Nephron (organoid): ENCODE results near the gene CHST3.

Experiments used
- H3K27ac Mint-ChIP-seq, 3 experiments: 2 replicates each; pipeline ENCODE4 v1.8.0; 2020; ENCODE audit warnings: mixed read lengths in 3 of 3, mild to moderate bottlenecking in 2 of 3, moderate library complexity in 1 of 3
- H3K27me3 Mint-ChIP-seq: 2 replicates; pipeline ENCODE4 v1.8.0; 2021; ENCODE audit warnings: low read depth, mild to moderate bottlenecking, moderate library complexity, mixed read lengths
- H3K36me3 Mint-ChIP-seq: 2 replicates; pipeline ENCODE4 v1.8.0; 2020; ENCODE audit warnings: low read depth, mixed read lengths
- H3K4me1 Mint-ChIP-seq: 2 replicates; pipeline ENCODE4 v1.8.0; 2020; ENCODE audit warnings: mixed read lengths
- H3K4me3 Mint-ChIP-seq, 3 experiments: 2 replicates each; pipeline ENCODE4 v1.8.0; 2020; ENCODE audit warnings: mild to moderate bottlenecking in 3 of 3, mixed read lengths in 3 of 3, moderate library complexity in 2 of 3
- H3K9me3 Mint-ChIP-seq: 2 replicates; pipeline ENCODE4 v1.8.0; 2020; ENCODE audit warnings: mixed read lengths
- TF ChIP-seq, protein P1 (sequence below), 3 experiments: fragments of 200-600 bp; sonication (generic); IDR thresholded peaks; one replicate each; pipeline ENCODE4 v1.5.0; 2021; ENCODE audit warnings: antibody characterized with exemption in 3 of 3; ENCODE audit not compliant: unreplicated experiment in 3 of 3

The CHST3 gene

DNA sequence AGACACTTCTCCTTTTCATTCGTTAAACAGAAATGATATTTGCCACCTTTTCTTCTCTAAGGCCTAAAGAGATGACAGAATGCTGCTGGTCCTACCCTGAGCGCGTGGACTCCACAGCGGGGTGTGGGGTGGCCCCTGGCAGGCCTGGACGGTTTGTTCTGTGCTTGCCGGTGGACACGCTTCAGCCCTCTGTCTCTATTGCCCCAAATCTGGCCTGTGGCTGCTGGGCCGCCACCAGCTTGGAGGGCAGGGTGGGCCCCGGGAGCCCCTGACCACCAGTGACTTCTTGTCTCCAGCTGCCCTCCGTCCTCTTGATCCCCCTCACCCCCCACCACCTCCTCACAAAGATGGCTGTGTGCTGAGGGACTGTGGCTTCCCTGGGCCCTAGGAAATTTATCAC, 5.7 kb downstream of the CHST3 start:
- no peak overlapping the region for H3K4me3 Mint-ChIP-seq
- no peaks in the 10 kb centered on the region for H3K9me3 Mint-ChIP-seq
- peaks cover 7% of the 10 kb centered on the region for H3K27me3 Mint-ChIP-seq
- no peaks in the 10 kb centered on the region for H3K36me3 Mint-ChIP-seq
- H3K27ac Mint-ChIP-seq, result peak overlapping the region in 2 of 3 experiments; percentile 7 to 55
- peaks cover 70% of the 10 kb centered on the region for H3K4me1 Mint-ChIP-seq
- TF ChIP-seq, protein P1, sequence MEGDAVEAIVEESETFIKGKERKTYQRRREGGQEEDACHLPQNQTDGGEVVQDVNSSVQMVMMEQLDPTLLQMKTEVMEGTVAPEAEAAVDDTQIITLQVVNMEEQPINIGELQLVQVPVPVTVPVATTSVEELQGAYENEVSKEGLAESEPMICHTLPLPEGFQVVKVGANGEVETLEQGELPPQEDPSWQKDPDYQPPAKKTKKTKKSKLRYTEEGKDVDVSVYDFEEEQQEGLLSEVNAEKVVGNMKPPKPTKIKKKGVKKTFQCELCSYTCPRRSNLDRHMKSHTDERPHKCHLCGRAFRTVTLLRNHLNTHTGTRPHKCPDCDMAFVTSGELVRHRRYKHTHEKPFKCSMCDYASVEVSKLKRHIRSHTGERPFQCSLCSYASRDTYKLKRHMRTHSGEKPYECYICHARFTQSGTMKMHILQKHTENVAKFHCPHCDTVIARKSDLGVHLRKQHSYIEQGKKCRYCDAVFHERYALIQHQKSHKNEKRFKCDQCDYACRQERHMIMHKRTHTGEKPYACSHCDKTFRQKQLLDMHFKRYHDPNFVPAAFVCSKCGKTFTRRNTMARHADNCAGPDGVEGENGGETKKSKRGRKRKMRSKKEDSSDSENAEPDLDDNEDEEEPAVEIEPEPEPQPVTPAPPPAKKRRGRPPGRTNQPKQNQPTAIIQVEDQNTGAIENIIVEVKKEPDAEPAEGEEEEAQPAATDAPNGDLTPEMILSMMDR (IDR thresholded peaks at IDR 0.05; ENCODE audit: unreplicated experiment in 3 of 3), result no peak

DNA sequence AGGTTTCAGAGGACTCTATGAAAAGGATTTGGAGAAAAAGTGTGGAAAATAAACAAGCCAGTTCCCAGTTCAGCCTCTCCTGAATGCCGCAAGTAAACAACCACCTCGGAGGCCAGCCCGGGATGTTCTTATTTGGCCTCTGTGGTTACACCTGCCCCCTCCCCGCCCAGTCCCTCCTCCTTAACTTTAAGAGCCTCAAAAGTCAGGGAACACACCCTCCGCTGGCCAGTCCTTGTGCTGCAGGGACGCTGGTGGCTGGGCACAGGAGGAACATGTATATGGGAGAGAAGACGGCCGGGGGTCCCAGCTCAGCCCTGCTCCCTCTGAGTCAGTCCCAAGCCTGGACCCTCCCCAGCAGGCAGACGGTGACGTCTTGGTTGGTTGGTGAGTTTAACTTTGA, 6.1 kb downstream of the CHST3 start:
- H3K4me1 Mint-ChIP-seq, result peaks cover 70% of the 10 kb centered on the region
- H3K9me3 Mint-ChIP-seq, result no peaks in the 10 kb centered on the region
- peaks cover 7% of the 10 kb centered on the region for H3K27me3 Mint-ChIP-seq
- TF ChIP-seq, protein P1 (IDR thresholded peaks at IDR 0.05; ENCODE audit: unreplicated experiment in 3 of 3), result peak in 1 of 3 experiments; percentile 17
- no peak overlapping the region for H3K4me3 Mint-ChIP-seq
- no peaks in the 10 kb centered on the region for H3K36me3 Mint-ChIP-seq
- H3K27ac Mint-ChIP-seq, result peak overlapping the region in 2 of 3 experiments; percentile 7 to 55

DNA sequence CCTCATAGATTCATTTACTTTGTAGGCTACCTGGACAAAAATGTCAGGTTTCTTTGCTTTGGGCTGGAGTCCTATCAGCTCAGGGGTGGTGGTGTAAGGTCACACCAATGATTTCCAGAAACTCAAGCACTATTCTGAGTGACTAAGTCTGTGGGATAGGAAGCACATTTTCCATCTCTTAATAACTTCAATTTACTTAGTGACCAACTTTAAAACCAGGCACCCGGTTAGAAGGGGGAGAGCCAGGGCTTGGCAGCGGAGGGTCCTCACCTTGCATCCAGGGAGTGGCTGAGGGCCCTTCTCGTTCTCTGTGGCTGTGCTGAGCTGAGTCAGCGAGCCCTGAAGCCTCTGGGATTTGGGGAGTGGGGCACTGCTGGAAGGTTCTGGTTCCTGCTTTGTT, 6.7 kb downstream of the CHST3 start:
- H3K4me3 Mint-ChIP-seq, result no peak overlapping the region
- no peaks in the 10 kb centered on the region for H3K9me3 Mint-ChIP-seq
- peaks cover 70% of the 10 kb centered on the region for H3K4me1 Mint-ChIP-seq
- H3K36me3 Mint-ChIP-seq, result no peaks in the 10 kb centered on the region
- peaks cover 5% of the 10 kb centered on the region for H3K27me3 Mint-ChIP-seq
- H3K27ac Mint-ChIP-seq, result peak overlapping the region in 2 of 3 experiments; percentile 25 to 55
- TF ChIP-seq, protein P1 (IDR thresholded peaks at IDR 0.05; ENCODE audit: unreplicated experiment in 3 of 3), result no peak

DNA sequence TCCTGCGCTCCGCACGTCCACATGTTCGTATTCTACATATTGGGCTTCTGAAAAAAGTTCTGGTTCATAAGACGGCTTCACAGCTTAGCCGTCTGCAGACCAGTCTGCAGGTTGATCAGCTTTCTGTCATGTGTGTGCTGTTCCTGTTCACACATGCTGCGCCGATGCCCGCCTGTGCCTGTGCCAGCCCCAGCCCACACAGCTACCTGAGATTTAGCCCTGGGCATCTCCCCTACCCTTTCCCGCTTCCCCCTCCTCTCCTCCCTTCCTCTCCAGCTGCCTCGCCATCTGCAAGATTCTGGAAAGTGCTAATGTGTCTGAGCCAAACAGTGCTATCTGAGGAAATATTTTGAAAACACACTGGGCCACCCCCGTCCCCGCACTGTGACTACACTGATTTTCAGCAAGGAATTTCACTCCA, 7.1 kb downstream of the CHST3 start:
- Mint-ChIP-seq H3K27ac (peak overlapping the region; percentile 23 to 55 (median 25)), H3K27me3 (peaks cover 4% of the 10 kb centered on the region), H3K4me3 (no peak overlapping the region), H3K4me1 (peaks cover 70% of the 10 kb centered on the region), H3K9me3 (no peaks in the 10 kb centered on the region), H3K36me3 (no peaks in the 10 kb centered on the region)
- TF ChIP-seq, protein P1 (IDR thresholded peaks at IDR 0.05; ENCODE audit: unreplicated experiment in 3 of 3), result no peak

DNA sequence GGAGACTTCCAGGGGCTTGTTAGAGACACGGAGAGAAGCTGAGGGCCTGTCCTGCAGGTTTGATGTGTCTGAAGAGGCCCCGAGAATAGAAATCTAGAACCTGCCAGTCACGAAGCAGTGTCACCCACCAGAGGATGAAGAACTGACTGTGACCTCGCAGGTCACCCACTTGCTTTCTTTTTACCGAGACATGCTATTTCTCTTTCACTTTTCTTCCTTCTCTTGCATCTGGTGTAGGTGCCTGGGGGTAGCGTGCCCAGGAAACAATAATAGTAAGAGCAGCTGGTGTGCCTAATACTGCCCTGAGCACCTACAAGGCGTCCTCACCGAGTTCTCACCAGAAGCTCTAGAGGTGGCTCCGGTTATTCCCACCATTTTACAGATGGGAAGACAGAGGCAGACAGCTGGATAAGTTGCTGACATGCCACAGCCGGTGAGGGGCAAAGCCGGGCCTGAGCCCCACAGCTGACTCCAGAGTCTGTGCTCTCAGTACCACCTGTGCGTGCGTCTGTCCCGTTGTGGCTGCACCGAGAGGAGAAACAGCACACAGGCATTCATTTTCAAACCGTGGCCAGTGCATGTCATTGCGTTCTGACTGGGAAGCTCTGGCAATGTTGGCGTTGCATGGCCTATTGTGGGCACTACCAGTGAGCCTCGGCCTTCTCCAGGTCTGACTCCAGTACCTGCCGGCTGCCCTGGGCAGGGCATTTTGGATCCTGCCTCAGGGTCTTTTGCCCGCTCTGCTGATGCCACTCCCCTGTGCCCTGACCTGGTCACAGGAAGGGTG, 7.8 kb downstream of the CHST3 start:
- Mint-ChIP-seq H3K9me3 (no peaks in the 10 kb centered on the region), H3K4me3 (no peak overlapping the region), H3K27me3 (peaks cover 5% of the 10 kb centered on the region), H3K27ac (peak overlapping the region in 2 of 3 experiments; percentile 23 to 55), H3K4me1 (peaks cover 71% of the 10 kb centered on the region), H3K36me3 (no peaks in the 10 kb centered on the region)
- TF ChIP-seq, protein P1 (IDR thresholded peaks at IDR 0.05; ENCODE audit: unreplicated experiment in 3 of 3), result no peak
